NCI-H2107 treated with DMSO at 0.1 percent for 48 hours (cell line): ENCODE results near the gene PHETA2.
"Not testable (repeated sequence)": the region's sequence is repeated elsewhere in the genome, so short reads cannot be mapped to it uniquely, and the experiment has no call there.

Experiments used
- DNase-seq: peaks from one replicate; lab custom pipeline; 2025; ENCODE audit not compliant: unreplicated experiment; lab: John Stamatoyannopoulos, UW

Gene PHETA2

GRCh38 chr22:42069801-42070516 lies 4.1 kb upstream of the PHETA2 start:
- DNase-seq, result no peak

DNA sequence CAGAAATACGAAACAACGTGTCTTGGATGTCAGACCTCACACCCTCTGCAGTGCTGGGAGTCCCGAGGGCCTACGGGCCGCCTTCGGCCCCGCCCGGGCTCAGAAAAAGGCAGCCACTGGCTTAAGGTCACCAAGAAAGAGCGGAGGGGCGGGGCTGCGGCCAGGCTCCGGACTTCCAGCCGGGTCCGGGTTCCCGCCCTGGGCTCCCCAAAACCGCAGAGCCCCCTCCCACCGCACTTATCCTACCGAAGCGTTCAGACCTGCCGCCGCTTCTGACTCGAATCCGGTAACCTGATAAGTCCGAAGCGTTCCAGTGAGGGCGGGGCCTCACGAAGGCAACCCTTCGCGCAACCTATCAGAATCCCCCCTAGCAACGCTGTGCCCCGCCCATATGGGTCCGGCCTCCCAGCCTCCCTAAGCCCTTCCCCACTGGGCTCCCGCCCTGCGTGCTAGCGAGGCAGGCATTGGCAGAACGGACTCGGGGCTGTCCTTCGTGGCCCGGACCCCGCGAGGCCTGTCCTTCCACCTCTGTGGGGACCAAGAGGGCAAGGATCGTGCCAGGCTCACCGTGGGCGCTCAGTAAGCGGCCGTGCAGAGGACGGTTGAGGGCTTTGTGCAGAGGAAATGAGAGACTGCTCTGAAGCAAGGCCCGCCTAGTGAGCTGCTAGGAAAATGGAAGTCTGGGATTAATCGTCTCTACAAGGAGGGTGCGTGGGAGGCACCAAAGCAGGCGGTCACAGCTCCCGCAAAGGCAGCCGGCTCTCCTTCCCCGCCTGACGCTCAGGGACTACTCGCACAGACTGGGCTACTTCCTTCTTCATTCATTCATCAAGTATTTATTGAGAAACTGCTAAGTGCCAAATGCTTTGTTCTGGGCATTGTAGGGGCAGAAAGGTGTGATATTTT lies 3.3 kb upstream of the PHETA2 start, which contains the start of gene NAGA:
NAGA (minus strand) TSS at position 296 of the 906 bp plus-strand sequence. CDS start 515 bp downstream, outside the sequence.
- peak; percentile 77 for DNase-seq

DNA sequence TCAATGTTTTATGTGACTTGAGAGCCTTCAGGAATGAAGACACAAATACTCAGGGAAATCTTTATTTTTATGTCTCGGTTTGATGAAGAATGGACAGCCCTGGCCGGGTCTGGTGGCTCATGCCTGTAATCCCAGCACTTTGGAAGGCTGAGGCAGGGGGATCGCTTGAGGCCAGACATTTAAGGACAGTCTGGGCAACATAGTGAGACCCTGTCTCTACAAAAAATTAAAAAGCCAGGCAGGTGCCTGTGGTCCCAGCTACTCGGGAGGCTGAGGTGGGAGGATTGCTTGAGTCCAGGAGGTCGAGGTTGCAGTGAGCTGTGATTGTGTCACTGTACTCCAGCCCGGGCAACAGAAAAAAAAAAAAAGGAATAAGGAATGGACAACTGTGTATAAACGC lies 2.5 kb upstream of the PHETA2 start:
- not testable (repeated sequence) for DNase-seq

DNA sequence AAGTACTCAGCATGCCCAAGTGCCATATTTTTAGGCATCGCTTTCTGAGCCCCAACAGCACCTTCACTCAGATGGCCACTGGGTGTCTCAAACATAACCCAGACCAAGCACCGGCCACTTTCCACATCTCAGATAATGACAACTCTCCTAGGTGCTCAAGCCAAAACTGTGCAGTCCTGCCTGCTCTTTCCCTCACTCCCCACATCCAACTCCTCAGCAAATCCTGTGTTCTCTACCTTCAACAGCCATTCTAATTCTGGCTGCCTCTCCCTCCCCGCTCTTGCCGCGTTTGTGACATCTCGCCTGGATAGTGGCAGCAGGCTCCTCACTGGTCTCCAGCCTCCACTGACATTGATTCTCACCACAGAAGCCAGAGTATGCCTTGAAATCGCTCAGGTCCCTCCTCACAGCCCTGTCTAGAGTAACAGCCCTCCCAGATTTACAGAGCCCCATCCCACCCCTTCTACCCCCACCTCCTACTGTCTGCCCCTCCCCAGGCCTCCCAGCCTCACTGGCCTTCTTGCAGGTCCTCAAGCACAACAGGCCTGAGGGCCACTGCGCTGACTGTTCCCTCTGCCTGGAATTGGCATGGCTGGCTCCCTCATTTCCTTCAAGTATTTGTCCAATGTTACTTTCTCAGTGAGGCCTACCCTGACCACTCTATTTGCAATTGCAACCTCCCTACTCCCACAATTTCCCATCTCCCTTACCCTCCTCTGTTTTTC lies 1.3 kb upstream of the PHETA2 start:
- DNase-seq, result no peak

DNA sequence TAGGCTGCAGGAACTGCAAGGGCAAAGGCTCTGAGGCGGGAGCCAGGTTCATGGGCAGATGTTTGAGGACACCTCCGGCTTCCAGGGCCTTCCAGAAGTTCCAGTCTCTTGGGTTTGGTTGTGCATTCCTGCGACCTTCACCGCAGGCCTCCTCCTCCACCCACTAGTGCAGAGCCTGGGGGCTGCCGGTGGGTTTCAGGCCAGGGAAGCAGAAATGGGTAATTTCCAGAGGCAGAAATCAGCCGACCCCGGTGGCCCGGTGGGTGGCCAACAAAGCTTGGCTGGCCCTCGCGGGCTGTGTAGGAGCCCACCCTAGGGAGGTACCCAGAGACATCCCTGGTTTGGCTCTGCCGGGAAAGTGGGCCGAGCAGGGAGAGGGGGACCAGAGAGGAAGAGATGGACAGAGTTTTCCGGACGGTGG lies 417 bp upstream of the PHETA2 start:
- DNase-seq, result no peak

- DNase-seq, result no peak
Observed at GRCh38 chr22:42074846-42075676, 1.0 kb downstream of the PHETA2 start.

DNA sequence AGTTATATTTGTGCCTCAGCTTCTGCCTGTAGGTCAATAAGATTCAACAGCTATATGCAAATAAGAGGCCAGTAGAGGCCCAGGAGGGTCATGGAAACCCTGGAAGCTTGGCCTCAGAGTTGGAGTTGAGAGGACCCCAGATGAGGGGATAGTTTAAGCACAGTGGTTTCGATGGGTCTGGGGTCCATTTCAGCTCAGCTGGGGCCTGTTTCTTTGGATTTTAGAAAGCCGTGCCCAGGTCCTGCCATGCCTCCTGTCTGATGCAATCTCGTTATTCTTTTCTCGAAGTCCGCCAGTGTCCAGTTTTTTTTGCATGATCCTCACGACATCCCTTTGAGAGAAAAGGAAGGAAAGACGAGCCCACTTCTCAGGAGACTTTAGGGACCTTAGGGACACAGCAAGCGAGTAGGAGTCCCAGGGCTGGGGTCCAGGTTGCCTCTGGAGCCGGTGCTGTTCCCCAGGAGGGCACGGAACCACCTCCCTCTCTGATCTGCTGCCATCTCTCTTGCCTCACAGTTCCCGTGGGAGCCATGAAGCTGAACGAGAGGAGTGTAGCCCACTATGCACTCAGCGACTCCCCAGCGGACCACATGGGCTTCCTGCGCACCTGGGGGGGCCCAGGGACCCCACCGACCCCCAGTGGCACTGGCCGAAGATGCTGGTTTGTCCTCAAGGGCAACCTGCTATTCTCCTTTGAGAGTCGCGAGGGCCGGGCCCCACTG lies 2.9 kb downstream of the PHETA2 start:
- no peak for DNase-seq

- DNase-seq, result no peak
Observed at GRCh38 chr22:42077486-42078125, 3.6 kb downstream of the PHETA2 start.

DNA sequence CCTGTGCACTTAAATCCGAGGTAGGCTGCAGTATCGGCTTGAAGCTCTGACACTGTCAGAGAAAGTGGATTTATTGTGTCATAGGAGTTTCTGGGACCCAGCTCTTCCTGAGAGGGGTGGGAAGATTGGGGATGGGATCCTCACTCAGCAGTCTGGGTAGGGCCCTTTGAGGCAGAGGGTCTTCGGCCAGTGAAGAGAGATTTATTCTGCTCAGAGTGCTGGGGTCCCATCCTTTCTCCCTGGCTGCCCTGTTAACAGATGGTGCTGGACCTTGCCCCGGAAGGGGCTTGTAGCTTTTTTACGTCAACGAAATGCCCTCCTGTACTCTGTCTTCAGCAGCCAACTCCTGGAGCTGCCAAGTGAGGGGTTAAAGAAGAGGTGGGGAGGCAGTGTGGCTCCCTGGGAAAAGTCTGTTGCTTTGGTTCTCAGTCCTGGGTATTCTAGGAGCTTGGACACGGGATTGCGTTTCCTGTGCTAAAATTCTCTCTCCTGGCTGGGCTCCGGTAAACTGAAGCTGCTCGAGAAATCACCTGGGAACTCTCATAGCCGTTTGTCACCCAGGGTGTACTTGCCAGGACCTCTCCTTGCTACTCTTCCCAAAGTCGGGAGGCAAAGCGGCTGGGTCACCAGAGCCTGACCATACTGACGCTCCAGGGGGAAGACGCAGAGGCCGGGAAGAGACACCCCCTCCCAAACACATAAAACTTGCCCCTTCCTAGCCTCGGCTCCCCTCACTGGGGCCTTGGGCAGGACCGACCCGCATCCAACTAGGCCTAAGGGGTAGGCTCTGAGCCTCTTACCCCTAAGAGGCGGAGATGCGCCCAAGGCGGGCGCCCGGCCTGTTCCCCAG lies 4.6 kb downstream of the PHETA2 start:
- DNase-seq, result no peak

DNA sequence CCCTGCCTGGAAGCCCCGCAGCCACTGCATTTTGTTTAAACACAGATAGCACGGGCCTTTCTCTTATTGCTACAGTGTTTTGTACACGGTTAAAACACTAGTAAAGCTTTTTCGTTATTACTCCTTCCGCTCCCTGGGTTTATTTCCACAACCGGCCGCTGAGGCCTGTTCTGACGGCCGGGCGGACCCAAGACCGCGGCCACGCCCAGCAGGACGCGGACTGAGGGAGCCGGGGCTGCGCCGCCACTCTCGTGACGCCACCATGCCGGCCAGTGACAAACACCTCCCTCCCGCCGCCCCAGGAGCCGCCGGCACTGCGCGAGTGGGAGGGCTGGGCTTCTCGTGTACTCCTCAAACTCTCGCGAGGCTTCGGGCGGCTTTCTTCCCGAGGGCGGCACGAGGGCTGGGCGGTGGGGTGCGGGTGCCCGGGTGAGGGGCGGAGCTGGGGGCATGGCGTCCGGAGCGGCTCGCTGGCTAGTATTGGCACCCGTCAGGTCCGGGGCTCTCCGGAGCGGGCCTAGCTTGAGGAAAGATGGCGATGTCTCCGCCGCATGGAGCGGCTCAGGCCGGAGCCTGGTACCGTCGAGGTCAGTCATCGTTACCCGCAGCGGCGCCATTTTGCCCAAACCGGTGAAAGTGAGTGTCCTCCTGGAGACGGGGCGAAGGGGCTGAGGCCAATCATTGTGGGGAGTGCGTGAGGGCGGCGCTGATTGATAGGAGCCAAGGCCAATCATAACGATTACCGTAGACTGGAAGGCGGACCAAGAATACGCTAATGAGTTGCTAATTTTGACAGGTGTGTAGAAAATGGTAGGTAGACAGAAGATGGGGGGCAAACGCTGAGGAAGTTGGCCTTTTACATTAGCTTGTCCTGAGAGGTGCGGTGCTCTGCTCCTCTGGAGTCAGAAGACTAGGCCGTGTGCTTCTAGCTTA lies 5.5 kb downstream of the PHETA2 start, which contains the start of gene SMDT1:
SMDT1 (plus strand) TSS at position 382 of the 933 bp plus-strand sequence; CDS start at position 451, 69 bp downstream.
- peak; percentile 87 for DNase-seq

DNA sequence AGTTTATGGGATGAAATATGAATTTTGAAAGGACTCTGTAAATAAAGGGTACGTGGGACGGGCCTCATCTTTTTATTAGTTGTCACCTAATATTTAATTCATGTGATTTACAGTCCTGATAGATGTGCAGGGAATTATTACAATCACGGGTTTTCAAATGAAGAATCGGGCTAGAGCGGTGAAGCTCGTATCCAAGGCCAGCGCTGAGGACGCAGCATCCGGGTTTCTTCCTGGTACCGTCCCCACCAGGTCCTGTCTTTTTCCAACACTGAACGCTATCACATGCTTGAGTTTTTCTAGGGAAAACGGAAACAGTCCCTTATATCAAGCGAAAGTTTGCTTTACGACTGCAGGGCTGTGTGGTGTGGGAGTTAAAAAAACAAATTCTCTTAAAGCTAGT lies 6.2 kb downstream of the PHETA2 start:
- no peak for DNase-seq

DNA sequence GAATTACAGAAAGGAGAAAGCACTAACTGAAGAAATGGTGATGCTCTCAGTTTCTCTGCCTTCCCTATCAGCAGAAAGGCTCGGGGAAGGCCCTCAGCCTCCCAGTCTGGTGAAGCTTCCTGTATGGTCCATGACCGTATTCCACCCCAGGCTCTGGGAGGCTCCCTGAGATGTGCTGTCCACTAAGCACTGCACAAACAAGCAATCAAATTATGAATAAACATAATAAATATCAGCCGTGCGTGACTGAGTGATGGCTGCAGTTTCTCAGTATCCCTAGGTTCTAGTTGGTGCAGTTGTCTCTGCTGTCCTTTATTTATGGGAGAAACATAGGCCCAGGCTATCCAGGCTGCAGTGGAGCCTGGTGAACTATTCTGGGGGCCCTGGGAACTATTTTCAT lies 9.1 kb downstream of the PHETA2 start:
- DNase-seq, result no peak

- DNase-seq, result no peak
Observed at GRCh38 chr22:42084874-42085273, 10.8 kb downstream of the PHETA2 start.

DNA sequence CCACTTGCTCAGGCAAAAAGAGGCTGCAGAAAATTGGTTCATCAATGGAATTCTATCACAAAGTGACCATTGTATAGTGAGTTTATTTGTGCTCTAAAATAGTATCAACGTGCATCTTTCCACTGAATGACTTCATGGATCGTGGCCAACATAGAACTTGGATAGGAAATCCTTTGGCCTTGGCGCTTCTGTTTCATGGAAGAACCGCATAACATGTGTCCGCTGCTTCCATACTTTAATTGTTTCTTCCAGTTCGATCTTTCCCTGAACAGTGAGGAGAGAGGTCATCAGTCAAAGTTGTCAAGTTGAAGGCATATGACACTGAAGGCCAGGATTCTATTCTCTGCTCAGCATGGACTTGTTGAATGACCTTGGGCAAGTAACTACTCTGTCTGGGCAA lies 12.0 kb downstream of the PHETA2 start:
- DNase-seq, result no peak

DNA sequence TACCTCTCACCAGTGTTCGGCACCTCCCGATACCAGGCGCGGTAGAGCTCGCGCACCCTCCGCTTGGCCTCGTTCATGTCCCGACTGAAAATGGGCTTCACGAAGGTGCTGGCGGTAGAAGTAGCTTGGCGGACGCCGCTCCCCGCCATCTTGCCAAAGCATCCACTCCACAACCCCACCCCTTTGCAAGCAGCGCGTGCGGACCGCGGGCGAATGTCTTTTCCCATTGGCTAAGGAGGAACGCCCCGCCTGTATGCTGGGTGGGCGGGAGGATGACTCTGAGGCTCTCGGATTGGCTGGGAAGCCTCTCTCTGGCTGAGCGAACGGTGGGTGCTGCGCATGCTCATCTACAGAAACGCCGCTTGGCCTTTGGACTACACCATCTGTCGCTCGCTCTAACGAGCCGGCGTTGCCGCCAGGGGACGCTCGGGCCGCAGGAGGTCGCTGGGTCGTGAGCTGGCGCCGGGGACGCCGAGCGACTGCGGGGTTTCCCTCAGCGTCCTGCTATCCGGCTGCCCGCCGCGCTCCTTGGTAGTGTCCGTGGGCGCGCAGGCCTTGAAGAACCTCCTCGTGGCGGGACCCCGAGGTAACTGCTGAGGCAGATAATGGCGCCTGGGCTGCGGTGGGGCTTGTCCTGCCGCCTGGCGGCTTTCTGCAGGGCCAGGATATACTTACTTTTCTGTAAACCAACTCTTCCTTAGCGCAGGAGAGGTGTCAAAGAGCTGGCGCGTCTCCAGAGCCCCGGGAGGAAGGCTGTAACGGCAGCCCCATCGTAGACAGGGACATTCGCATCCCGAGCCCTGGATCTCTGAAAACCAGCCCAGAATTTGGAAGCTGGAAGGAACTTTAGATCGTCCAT lies 16.8 kb downstream of the PHETA2 start, which contains the start of gene NDUFA6:
NDUFA6 (minus strand) TSS at position 177 of the 859 bp plus-strand sequence; CDS start at position 149, 28 bp downstream.
- DNase-seq, result peak; percentile 88

GRCh38 chr22:42091455-42091782 lies 17.4 kb downstream of the PHETA2 start:
- DNase-seq, result peak; percentile 39
